RWPE1 (cell line): Measurements from ENCODE around the gene KRT12.

ENCODE experiments used
- CTCF ChIA-PET: fragments of 350-600 bp; sonication (Branson Sonifier 250); formaldehyde crosslinking; extraction: SDS; loops from one replicate; lab custom pipeline; 2021; lab: Yijun Ruan, JAX
- POLR2A ChIA-PET: fragments of 400-600 bp; formaldehyde crosslinking; extraction: SDS; loops from one replicate; lab custom pipeline; 2020; ENCODE audit warnings: antibody characterized with exemption; ENCODE audit not compliant: low non-redundant PET; lab: Yijun Ruan, JAX
- DNase-seq: peaks from one replicate; pipeline ENCODE4 v3.0.0; 2012; ENCODE audit warnings: low spot score
- H3K27ac ChIP-seq: fragments of 450-650 bp; 2 replicates; pipeline ENCODE4 v1.5.1; 2017
- CTCF ChIP-seq: fragments of 450-650 bp; conservative IDR thresholded peaks from 2 replicates; pipeline ENCODE4 v1.5.1; 2017; ENCODE audit warnings: low read depth, mild to moderate bottlenecking

Gene KRT12

GRCh38 chr17:40910441-40910841 is 43.4 kb upstream of the KRT12 start:
- DNase-seq, result no peak
- CTCF ChIA-PET, result interaction anchor here (0.6 to 1.7 kb wide), 5 partner anchors 54 to 752 kb away, joined by 3 to 6 read pairs (median 4); no protein-coding TSS in a partner anchor
- TF ChIP-seq CTCF, result no peak

GRCh38 chr17:40909755-40910154 is 42.7 kb upstream of the KRT12 start:
- POLR2A ChIA-PET, result no interaction called here
- peak; percentile 22 for DNase-seq

More at GRCh38 chr17:40910441-40910841, 43.4 kb upstream of the KRT12 start:
- H3K27ac ChIP-seq, result peak overlapping the region; percentile 90
- POLR2A ChIA-PET, result no interaction called here

GRCh38 chr17:40909351-40909750 is 42.3 kb upstream of the KRT12 start:
- peak; percentile 90 for DNase-seq
- CTCF ChIA-PET, result interaction anchor here (0.5 to 1.7 kb wide), 9 partner anchors 17 to 1514 kb away, joined by 3 to 6 read pairs (median 3); no protein-coding TSS in a partner anchor
- peak; percentile 82 for TF ChIP-seq CTCF
- POLR2A ChIA-PET, result no interaction called here
- peak overlapping the region; percentile 45 for H3K27ac ChIP-seq

More at GRCh38 chr17:40909755-40910154, 42.7 kb upstream of the KRT12 start:
- H3K27ac ChIP-seq, result peak overlapping the region; percentile 45
- no peak for TF ChIP-seq CTCF
- CTCF ChIA-PET, result interaction anchor here (0.5 to 1.7 kb wide), 10 partner anchors 17 to 1514 kb away, joined by 3 to 6 read pairs (median 3); no protein-coding TSS in a partner anchor

GRCh38 chr17:40906613-40907012 is 39.6 kb upstream of the KRT12 start:
- CTCF ChIA-PET, result no interaction called here
- no peak for DNase-seq
- no peak overlapping the region for H3K27ac ChIP-seq

GRCh38 chr17:40905370-40905769 is 38.3 kb upstream of the KRT12 start:
- no peak overlapping the region for H3K27ac ChIP-seq
- DNase-seq, result no peak
- TF ChIP-seq CTCF, result no peak
- ChIA-PET POLR2A (no interaction called here), CTCF (interaction anchor here (0.6 kb wide), 1 partner anchor 24 kb away, joined by 4 read pairs; no protein-coding TSS in a partner anchor)

More at GRCh38 chr17:40906613-40907012, 39.6 kb upstream of the KRT12 start:
- TF ChIP-seq CTCF, result no peak
- POLR2A ChIA-PET, result no interaction called here

- CTCF ChIA-PET, result interaction anchor here (0.6 to 1.2 kb wide), 2 partner anchors 99 to 645 kb away, joined by 3 to 5 read pairs; no protein-coding TSS in a partner anchor
- no peak for TF ChIP-seq CTCF
- peak; percentile 81 for DNase-seq
- H3K27ac ChIP-seq, result peak overlapping the region; percentile 29
- POLR2A ChIA-PET, result no interaction called here
Observed at GRCh38 chr17:40903129-40903847, 36.3 kb upstream of the KRT12 start.
